Chondrocyte (in vitro differentiated cells): ENCODE measurements around the gene PPP2R5E. TPM values are rescaled to one million over a fixed set of nuclear protein-coding genes. Genes with fewer than 3 reads are reported as not detected.

ENCODE experiments used
- DNase-seq: peaks from one replicate; pipeline ENCODE4 v3.0.0; 2021; ENCODE audit warnings: mixed read lengths, low spot score
- H3K27ac Mint-ChIP-seq: one replicate; pipeline ENCODE4 v1.8.0; 2021; ENCODE audit warnings: mild to moderate bottlenecking, moderate library complexity, mixed read lengths; ENCODE audit not compliant: unreplicated experiment
- H3K27me3 Mint-ChIP-seq: 2 replicates; pipeline ENCODE4 v1.8.0; 2021; ENCODE audit warnings: low read depth, mixed read lengths
- H3K36me3 Mint-ChIP-seq: 2 replicates; pipeline ENCODE4 v1.8.0; 2021; ENCODE audit warnings: low read depth, mixed read lengths
- H3K4me1 Mint-ChIP-seq: 2 replicates; pipeline ENCODE4 v1.8.0; 2021; ENCODE audit warnings: low read depth, mild to moderate bottlenecking, mixed read lengths
- H3K4me3 Mint-ChIP-seq: one replicate; pipeline ENCODE4 v1.8.0; 2021; ENCODE audit warnings: mild to moderate bottlenecking, moderate library complexity, mixed read lengths; ENCODE audit not compliant: unreplicated experiment
- H3K9me3 Mint-ChIP-seq: 2 replicates; pipeline ENCODE4 v1.8.0; 2021; ENCODE audit warnings: low read depth, mixed read lengths
- CTCF ChIP-seq: fragments of 200-600 bp; sonication (generic); IDR thresholded peaks from 2 replicates; pipeline ENCODE4 v1.5.0; 2021; ENCODE audit warnings: antibody characterized with exemption, mild to moderate bottlenecking, moderate library complexity
- total RNA-seq: library from RNA; stranded (reverse); gene quantifications from 3 replicates; pipeline ENCODE4 v1.2.1, GENCODE V29; 2021

PPP2R5E gene
- total RNA-seq, 1 donor from 2014 or later: 43.3 TPM

- no peak for TF ChIP-seq CTCF
- no peaks in the 10 kb centered on the region for H3K27me3 Mint-ChIP-seq
- peaks cover 5% of the 10 kb centered on the region for H3K4me1 Mint-ChIP-seq
- no peak overlapping the region for H3K27ac Mint-ChIP-seq
- no peaks in the 10 kb centered on the region for H3K9me3 Mint-ChIP-seq
- H3K4me3 Mint-ChIP-seq: no peak overlapping the region
- no peak for DNase-seq
- peaks cover 16% of the 10 kb centered on the region for H3K36me3 Mint-ChIP-seq
These were observed 150.2 kb downstream of the PPP2R5E start for GRCh38 chr14:63393012-63393411.

GRCh38 chr14:63392236-63392635, 150.9 kb downstream of the PPP2R5E start:
- no peak overlapping the region for H3K27ac Mint-ChIP-seq
- peak; percentile 28 for TF ChIP-seq CTCF
- H3K4me3 Mint-ChIP-seq: no peak overlapping the region
- H3K36me3 Mint-ChIP-seq: peaks cover 15% of the 10 kb centered on the region
- no peaks in the 10 kb centered on the region for H3K27me3 Mint-ChIP-seq
- H3K9me3 Mint-ChIP-seq: no peaks in the 10 kb centered on the region
- DNase-seq: no peak
- peaks cover 5% of the 10 kb centered on the region for H3K4me1 Mint-ChIP-seq

GRCh38 chr14:63388766-63389431, 154.3 kb downstream of the PPP2R5E start:
- peaks cover 22% of the 10 kb centered on the region for H3K36me3 Mint-ChIP-seq
- no peak for DNase-seq
- no peaks in the 10 kb centered on the region for H3K4me1 Mint-ChIP-seq
- H3K27ac Mint-ChIP-seq: peak overlapping the region; percentile 20
- H3K4me3 Mint-ChIP-seq: no peak overlapping the region
- peak; percentile 89 for TF ChIP-seq CTCF
- H3K9me3 Mint-ChIP-seq: no peaks in the 10 kb centered on the region
- H3K27me3 Mint-ChIP-seq: no peaks in the 10 kb centered on the region

GRCh38 chr14:63387711-63388110, 155.5 kb downstream of the PPP2R5E start:
- TF ChIP-seq CTCF: no peak
- Mint-ChIP-seq H3K9me3 (no peaks in the 10 kb centered on the region), H3K4me3 (no peak overlapping the region), H3K36me3 (peaks cover 19% of the 10 kb centered on the region), H3K27me3 (no peaks in the 10 kb centered on the region), H3K27ac (no peak overlapping the region), H3K4me1 (no peaks in the 10 kb centered on the region)
- no peak for DNase-seq

- no peak for DNase-seq
- Mint-ChIP-seq H3K9me3 (no peaks in the 10 kb centered on the region), H3K4me3 (no peak overlapping the region), H3K36me3 (peaks cover 25% of the 10 kb centered on the region), H3K27ac (no peak overlapping the region), H3K27me3 (no peaks in the 10 kb centered on the region), H3K4me1 (no peaks in the 10 kb centered on the region)
- TF ChIP-seq CTCF: no peak
These were observed 159.3 kb downstream of the PPP2R5E start for GRCh38 chr14:63383776-63384367.
